ENCODE measurements around the gene PHACTR1.

GRCh38 chr6:13299403-13299821, 582.8 kb downstream of the PHACTR1 start:
- no peak for TF ChIP-seq SNAI2 (CRISPR knock-in tag; IDR thresholded peaks at IDR 0.05)
- no peak for TF ChIP-seq ARNTL (CRISPR knock-in tag; IDR thresholded peaks at IDR 0.05; ENCODE audit: borderline replicate concordance, low read depth)
- TF ChIP-seq TOX (CRISPR knock-in tag; IDR thresholded peaks at IDR 0.05; ENCODE audit: borderline replicate concordance): no peak
- TF ChIP-seq PATZ1 (CRISPR knock-in tag; IDR thresholded peaks at IDR 0.05; ENCODE audit: borderline replicate concordance): no peak
- TF ChIP-seq ZFP30 (CRISPR knock-in tag; IDR thresholded peaks at IDR 0.05): no peak
- TF ChIP-seq ZFP3 (CRISPR knock-in tag; IDR thresholded peaks at IDR 0.05): no peak
- no peak for TF ChIP-seq CSRNP3 (CRISPR knock-in tag; IDR thresholded peaks at IDR 0.05)
- TF ChIP-seq CREB5 (CRISPR knock-in tag; IDR thresholded peaks at IDR 0.05; ENCODE audit: low read depth): no peak
- TF ChIP-seq RARB (CRISPR knock-in tag; IDR thresholded peaks at IDR 0.05): no peak
- TF ChIP-seq TCF4 (CRISPR knock-in tag; IDR thresholded peaks at IDR 0.05; ENCODE audit: borderline replicate concordance): no peak

Data from SK-N-SH treated with all-trans-retinoic acid at 6 μM for 48 hours (cell line).